Stimulated activated CD8-positive, alpha-beta memory T cell treated with anti-CD3 and anti-CD28 coated beads, Interleukin-12 subunit alpha, Interleukin-12 subunit beta, amount 100 ng/mL, for 24 hours (primary cell): ENCODE results near the gene U2AF1.
"Not testable (repeated sequence)": the region's sequence is repeated elsewhere in the genome, so short reads cannot be mapped to it uniquely, and the experiment has no call there.

Experiments used
- DNase-seq: peaks from one replicate; pipeline ENCODE4 v3.0.0-alpha.2; 2020; ENCODE audit errors: extremely low read depth

U2AF1 gene, protein sequence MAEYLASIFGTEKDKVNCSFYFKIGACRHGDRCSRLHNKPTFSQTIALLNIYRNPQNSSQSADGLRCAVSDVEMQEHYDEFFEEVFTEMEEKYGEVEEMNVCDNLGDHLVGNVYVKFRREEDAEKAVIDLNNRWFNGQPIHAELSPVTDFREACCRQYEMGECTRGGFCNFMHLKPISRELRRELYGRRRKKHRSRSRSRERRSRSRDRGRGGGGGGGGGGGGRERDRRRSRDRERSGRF

GRCh38 chr21:43106965-43107793 is at the start of gene U2AF1:
U2AF1 (minus strand) TSS chr21:43107570; CDS start chr21:43107494, 76 bp downstream.
- DNase-seq = peak; percentile 39

DNA sequence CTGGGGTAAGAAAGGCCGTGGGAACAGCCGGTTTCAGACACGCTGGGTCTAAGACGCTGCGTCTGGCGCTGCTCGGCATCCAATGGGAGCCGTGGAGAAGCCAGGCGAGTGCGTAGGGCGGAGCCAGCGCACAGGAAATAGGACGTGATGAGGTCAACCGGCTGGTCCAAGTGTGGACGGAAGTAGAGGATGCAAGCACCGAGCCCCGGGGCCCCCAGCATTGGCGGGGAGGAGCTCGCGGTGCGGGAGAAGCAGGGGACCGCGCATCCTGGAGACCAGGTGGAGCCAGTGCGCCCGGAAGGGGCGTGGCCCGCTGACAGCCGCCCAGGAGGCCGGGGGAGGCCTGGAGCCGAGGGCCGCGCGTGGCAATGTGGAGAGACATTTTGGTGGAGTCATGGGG is 46.2 kb upstream of the U2AF1 start:
- DNase-seq = not testable (repeated sequence)

GRCh38 chr21:43149344-43149743 is 42.0 kb upstream of the U2AF1 start:
- not testable (repeated sequence) for DNase-seq

GRCh38 chr21:43147999-43148398 is 40.6 kb upstream of the U2AF1 start:
- not testable (repeated sequence) for DNase-seq

DNA sequence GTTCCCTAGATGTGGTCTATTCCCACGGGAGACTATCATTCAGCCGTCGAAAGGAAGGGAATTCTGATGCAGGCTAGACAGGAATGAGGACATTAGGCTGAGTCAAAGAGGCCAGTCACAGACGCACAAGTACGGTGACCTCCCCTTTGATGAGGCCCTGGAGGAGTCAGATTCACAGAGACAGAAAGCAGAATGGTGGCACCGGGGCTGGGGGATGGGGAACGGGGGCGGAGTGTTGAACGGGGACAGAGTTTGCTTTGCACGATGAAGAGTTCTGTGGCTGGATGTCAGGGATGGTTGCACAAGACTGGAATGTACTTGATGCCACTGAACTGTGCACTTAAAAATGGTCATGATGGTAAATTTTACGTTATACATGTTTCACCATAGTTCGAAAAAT is 39.3 kb upstream of the U2AF1 start:
- not testable (repeated sequence) for DNase-seq

- DNase-seq = not testable (repeated sequence)
Measured at GRCh38 chr21:43141407-43141806, 34.0 kb upstream of the U2AF1 start.

DNA sequence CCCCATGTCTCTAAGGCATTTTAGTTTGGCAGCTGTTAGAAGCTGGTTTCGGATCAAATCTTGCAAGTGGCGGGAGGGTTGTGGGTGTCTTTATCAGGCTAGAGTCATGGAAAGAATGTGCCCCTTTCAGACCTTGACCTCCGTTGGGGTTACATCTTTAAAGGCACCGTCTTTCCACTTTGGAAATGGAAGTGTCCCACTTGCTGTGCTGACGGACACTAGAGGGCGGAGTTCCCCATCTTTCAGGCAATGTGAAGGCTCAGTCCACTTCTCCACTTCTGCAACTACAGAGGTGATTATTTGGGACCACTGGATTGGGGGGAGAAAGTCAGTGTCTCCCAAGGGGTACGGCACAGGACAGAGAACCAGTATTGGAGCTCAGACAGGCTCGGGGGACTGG is 31.6 kb upstream of the U2AF1 start:
- DNase-seq = not testable (repeated sequence)

GRCh38 chr21:43134520-43134919 is 27.1 kb upstream of the U2AF1 start:
- DNase-seq = not testable (repeated sequence)

DNA sequence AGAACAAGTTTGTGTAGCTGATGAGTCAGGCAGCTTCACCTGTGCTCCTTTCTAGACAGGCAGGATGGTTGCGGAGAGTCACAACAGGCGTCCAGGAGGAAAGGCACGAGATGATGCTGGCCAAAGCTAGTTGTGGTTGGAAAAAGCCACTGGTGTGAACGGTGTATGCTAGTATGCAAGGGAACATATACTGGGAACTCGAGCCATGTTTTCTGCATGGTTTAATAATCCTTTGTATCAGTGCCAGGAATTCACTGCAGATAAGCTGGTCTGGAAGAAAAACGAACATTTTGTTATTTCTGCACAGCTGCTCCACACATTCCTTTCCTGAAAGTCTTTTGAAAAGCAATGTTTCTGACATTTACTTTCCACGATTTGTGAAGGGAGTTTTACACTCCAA is 22.7 kb upstream of the U2AF1 start:
- DNase-seq = not testable (repeated sequence)

- DNase-seq = not testable (repeated sequence)
Measured at GRCh38 chr21:43115956-43116355, 8.6 kb upstream of the U2AF1 start.

DNA sequence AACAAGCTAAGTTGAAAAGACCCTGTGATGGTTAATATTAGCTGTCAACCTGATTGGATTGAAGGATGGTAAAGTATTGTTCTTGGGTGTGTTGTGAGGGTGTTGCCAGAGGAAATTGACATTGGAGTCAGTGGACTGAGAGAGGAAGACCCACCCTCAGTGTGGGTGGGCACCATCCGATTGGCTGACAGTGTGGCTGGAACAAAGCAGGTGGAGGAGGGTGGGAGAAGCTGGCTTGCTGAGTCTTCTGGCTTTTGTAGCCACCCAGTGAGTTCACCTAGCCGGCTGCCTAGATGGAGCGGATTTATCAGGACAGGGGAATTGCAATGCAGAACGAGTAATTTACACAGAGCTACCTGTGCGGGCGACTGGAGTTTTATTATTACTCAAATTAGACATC is 7.1 kb upstream of the U2AF1 start:
- not testable (repeated sequence) for DNase-seq

DNA sequence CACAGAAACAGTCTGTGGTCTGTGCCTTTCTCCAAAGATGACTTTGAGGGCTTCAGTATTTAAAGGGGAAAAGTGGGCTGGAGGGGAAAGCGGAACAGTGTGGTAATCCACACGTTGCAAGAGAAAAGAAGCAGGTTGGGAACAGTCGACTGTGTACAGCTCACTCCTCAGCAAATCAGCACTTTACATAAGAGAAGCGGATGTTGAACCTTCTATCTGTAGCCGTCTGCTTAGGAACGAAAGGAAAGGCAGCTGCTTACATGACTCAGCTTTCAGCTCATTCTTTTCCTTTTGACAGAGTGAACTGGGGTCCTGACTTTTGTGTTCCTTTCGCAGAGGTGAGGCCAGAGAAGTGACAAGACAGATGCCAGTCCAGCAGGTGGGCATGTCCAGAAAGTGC is 1.6 kb upstream of the U2AF1 start:
- not testable (repeated sequence) for DNase-seq

- DNase-seq = not testable (repeated sequence)
Measured at GRCh38 chr21:43108177-43108576, 807 bp upstream of the U2AF1 start.

DNA sequence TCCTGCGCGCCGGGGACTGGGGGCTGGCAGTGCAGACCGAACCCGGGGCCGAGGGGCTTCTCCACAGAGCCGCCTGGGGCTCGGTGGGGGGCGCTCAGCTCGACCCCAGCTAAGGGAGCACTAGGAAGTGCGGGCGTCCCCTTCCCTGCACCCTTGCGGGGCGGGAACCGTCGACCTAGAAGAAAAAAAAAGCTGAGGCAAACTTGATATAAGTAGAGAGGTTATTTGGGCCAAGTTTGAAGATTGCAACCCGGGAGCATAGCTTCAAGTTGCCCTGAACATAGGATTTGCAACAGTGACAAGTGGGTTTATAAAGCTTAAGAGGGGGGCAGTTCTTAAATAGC is 396 bp upstream of the U2AF1 start:
- DNase-seq = not testable (repeated sequence)

- not testable (repeated sequence) for DNase-seq
Measured at GRCh38 chr21:43104642-43105041, 2.7 kb downstream of the U2AF1 start.

DNA sequence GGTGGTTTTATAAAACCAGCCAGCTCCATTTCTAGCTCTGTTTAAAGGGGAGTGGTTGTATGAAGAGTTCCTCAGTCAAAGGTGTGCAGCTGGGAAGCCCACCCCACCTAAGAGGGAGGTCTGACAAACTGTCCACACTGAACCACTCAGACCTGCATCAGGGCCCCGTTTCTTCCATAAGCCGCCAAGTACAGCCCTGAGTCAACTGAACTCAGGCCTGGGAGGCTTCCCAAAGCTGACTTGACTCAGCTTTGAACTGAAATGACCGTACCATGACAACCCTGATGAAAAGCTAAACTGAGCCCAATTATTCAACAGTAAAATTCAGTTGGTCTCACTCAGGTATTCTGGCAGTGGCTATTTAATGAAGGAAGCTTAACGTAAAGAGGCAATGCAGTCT is 5.1 kb downstream of the U2AF1 start:
- not testable (repeated sequence) for DNase-seq

- not testable (repeated sequence) for DNase-seq
Measured at GRCh38 chr21:43101676-43102075, 5.7 kb downstream of the U2AF1 start.

DNA sequence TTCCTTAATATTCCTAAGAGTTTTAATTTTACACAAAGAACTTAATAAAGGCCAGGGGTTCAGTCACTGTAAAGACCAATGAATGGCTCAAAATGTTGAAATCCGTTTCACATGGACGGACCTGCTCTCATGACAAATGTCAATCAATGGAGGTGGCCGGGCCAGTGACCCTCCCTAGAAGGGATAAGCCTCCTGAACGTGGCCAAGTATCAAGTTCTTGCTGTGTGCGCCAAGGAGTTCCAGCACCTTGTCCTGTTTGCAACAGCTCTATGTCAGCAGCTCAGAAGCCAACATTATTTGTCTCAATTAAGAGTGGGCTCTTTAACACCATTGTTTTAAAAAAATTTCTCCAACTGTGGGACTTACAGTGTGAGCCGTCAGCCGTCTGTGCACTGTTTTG is 6.4 kb downstream of the U2AF1 start:
- DNase-seq = not testable (repeated sequence)

- not testable (repeated sequence) for DNase-seq
Measured at GRCh38 chr21:43091979-43092614, 15.3 kb downstream of the U2AF1 start.

- DNase-seq = not testable (repeated sequence)
Measured at GRCh38 chr21:43090947-43091346, 16.4 kb downstream of the U2AF1 start.

DNA sequence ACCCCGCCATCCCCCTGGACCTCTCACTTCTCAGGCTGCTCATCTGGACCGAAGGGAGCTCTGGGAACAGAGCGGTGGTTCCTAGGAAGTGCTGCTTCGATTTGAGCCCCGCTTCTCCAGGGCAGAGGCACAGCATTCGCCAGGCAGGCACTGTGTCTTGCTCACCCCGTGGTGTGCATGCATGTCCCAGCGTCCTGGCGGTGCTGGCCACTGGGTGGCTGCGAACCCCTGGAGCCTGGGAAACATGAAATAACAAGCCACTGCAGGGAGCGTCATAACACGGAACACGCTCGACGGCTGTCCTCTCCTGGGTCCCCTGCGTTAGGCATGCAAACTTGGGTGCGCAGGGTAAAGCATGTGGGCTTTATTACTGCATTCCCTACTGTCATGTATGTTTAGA is 17.9 kb downstream of the U2AF1 start:
- DNase-seq = not testable (repeated sequence)

GRCh38 chr21:43082587-43083300 is 24.6 kb downstream of the U2AF1 start:
- DNase-seq = not testable (repeated sequence)
